Measurements from ENCODE around the gene CYP27A1. TPM values are rescaled to one million over a fixed set of nuclear protein-coding genes. Genes with fewer than 3 reads are reported as not detected.

CYP27A1 gene
- total RNA-seq, 1 experiment from 2014 or later, result 1.2 TPM

DNA sequence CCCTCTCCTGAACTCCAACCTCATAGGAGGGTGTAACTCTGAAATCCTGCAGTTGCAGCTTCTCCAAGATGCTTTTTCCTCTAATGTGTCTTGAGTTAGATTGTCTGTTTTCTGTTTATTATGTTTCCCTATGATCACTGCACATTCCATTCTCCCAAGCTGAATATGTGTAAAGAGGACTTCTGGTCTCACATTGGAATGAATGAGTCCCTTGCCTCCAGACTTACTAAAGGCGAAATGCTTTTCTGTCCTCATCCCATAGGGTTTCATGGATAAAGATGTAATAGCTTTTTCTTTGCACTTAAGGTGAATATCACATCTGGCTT, 35.5 kb upstream of the CYP27A1 start:
- Histone ChIP-seq H3K27me3 (replicated peaks; ENCODE audit: insufficient read depth, low read depth, low read length, poor library complexity) (no peaks in the 10 kb centered on the region), H3K9me3 (ENCODE audit: low read depth, low read length, poor library complexity, severe bottlenecking) (no peaks in the 10 kb centered on the region), H3K4me1 (ENCODE audit: insufficient read depth, low read length, poor library complexity, severe bottlenecking) (no peaks in the 10 kb centered on the region), H3K4me3 (ENCODE audit: low read depth, low read length, poor library complexity, severe bottlenecking) (no peak overlapping the region), H3K36me3 (ENCODE audit: insufficient read depth, low read length, poor library complexity, severe bottlenecking) (peaks cover 77% of the 10 kb centered on the region), H3K27ac (ENCODE audit: low read depth, low read length, poor library complexity, severe bottlenecking) (no peak overlapping the region)
- no peak for DNase-seq (ENCODE audit: low spot score)
- intact Hi-C loops (cut with micrococcal nuclease; ENCODE audit: unreplicated experiment), result no loop called here
- BruUV-seq (replicated peaks), result no TSS peak
- CTCF ChIA-PET, result no interaction called here
- no peak for TF ChIP-seq EZH2 (IDR thresholded peaks at IDR 0.05; ENCODE audit: borderline replicate concordance, low read depth, low read length, poor library complexity, severe bottlenecking)
- TF ChIP-seq, protein P1, sequence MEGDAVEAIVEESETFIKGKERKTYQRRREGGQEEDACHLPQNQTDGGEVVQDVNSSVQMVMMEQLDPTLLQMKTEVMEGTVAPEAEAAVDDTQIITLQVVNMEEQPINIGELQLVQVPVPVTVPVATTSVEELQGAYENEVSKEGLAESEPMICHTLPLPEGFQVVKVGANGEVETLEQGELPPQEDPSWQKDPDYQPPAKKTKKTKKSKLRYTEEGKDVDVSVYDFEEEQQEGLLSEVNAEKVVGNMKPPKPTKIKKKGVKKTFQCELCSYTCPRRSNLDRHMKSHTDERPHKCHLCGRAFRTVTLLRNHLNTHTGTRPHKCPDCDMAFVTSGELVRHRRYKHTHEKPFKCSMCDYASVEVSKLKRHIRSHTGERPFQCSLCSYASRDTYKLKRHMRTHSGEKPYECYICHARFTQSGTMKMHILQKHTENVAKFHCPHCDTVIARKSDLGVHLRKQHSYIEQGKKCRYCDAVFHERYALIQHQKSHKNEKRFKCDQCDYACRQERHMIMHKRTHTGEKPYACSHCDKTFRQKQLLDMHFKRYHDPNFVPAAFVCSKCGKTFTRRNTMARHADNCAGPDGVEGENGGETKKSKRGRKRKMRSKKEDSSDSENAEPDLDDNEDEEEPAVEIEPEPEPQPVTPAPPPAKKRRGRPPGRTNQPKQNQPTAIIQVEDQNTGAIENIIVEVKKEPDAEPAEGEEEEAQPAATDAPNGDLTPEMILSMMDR (conservative IDR thresholded peaks at IDR 0.05; ENCODE audit: low read depth, low read length), result no peak
- POLR2A ChIA-PET (ENCODE audit: low non-redundant PET), result no interaction called here

DNA sequence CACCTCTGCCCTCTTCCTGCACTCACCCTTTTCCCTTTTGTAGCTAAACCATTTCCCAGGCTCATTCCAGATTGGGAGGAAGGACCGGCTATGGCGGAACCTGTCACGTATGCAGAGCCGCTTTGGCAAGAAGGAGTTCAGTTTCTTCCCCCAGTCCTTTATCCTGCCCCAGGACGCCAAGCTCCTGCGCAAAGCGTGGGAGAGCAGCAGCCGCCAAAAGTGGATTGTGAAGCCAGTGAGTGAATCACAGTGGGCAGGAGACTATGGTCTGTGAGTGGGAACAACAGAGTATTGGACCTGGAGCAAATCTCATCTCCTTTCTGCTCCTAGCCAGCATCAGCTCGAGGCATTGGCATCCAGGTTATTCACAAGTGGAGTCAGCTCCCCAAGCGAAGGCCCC, 35.0 kb upstream of the CYP27A1 start:
- Histone ChIP-seq H3K4me3 (ENCODE audit: low read depth, low read length, poor library complexity, severe bottlenecking) (no peak overlapping the region), H3K4me1 (ENCODE audit: insufficient read depth, low read length, poor library complexity, severe bottlenecking) (no peaks in the 10 kb centered on the region), H3K27ac (ENCODE audit: low read depth, low read length, poor library complexity, severe bottlenecking) (no peak overlapping the region), H3K9me3 (ENCODE audit: low read depth, low read length, poor library complexity, severe bottlenecking) (no peaks in the 10 kb centered on the region), H3K27me3 (replicated peaks; ENCODE audit: insufficient read depth, low read depth, low read length, poor library complexity) (no peaks in the 10 kb centered on the region), H3K36me3 (ENCODE audit: insufficient read depth, low read length, poor library complexity, severe bottlenecking) (peaks cover 75% of the 10 kb centered on the region)
- no TSS peak for BruUV-seq (replicated peaks)
- ChIA-PET POLR2A (ENCODE audit: low non-redundant PET) (no interaction called here), CTCF (interaction anchor here (0.6 kb wide), 1 partner anchor 26 kb away, joined by 4 read pairs; no protein-coding TSS in a partner anchor)
- DNase-seq (ENCODE audit: low spot score), result no peak
- TF ChIP-seq, protein P1 (conservative IDR thresholded peaks at IDR 0.05; ENCODE audit: low read depth, low read length), result no peak
- TF ChIP-seq EZH2 (IDR thresholded peaks at IDR 0.05; ENCODE audit: borderline replicate concordance, low read depth, low read length, poor library complexity, severe bottlenecking), result no peak
- intact Hi-C loops (cut with micrococcal nuclease; ENCODE audit: unreplicated experiment), result no loop called here

DNA sequence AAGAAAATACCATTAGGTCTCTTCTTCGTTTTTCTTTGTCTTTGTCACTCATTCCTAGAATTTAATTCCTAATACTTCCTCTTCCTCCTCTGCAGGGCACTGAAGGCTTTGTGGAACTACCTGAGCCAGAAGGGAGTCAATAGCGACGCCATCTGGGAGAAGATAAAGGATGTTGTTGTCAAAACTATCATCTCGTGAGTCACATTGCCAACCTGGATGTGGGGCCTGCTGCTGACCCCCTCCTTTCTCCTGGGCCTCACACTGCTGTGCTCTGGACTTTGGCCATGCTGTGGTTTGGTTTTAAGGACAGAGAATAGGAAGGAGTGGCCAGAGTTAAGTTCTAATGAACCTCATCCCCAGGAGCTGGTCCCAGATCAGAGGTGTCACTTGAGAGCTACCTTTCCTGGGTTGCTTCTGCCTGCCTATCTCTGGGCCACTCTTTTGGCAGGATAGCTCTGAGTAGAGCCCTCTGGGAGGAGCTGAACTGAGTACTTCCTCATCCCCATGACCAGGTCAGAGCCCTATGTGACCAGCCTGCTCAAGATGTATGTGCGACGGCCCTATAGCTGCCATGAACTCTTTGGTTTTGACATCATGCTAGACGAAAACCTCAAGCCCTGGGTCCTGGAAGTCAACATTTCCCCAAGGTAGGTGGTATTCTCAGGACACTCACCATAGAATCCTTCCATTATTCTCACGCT, 33.1 kb upstream of the CYP27A1 start:
- POLR2A ChIA-PET (ENCODE audit: low non-redundant PET), result no interaction called here
- H3K4me1 ChIP-seq (ENCODE audit: insufficient read depth, low read length, poor library complexity, severe bottlenecking), result no peaks in the 10 kb centered on the region
- no peak overlapping the region for H3K27ac ChIP-seq (ENCODE audit: low read depth, low read length, poor library complexity, severe bottlenecking)
- no TSS peak for BruUV-seq (replicated peaks)
- no peak for TF ChIP-seq EZH2 (IDR thresholded peaks at IDR 0.05; ENCODE audit: borderline replicate concordance, low read depth, low read length, poor library complexity, severe bottlenecking)
- TF ChIP-seq, protein P1 (conservative IDR thresholded peaks at IDR 0.05; ENCODE audit: low read depth, low read length), result no peak
- CTCF ChIA-PET, result no interaction called here
- no peaks in the 10 kb centered on the region for H3K27me3 ChIP-seq (replicated peaks; ENCODE audit: insufficient read depth, low read depth, low read length, poor library complexity)
- peaks cover 87% of the 10 kb centered on the region for H3K36me3 ChIP-seq (ENCODE audit: insufficient read depth, low read length, poor library complexity, severe bottlenecking)
- intact Hi-C loops (cut with micrococcal nuclease; ENCODE audit: unreplicated experiment), result no loop called here
- no peak overlapping the region for H3K4me3 ChIP-seq (ENCODE audit: low read depth, low read length, poor library complexity, severe bottlenecking)
- no peaks in the 10 kb centered on the region for H3K9me3 ChIP-seq (ENCODE audit: low read depth, low read length, poor library complexity, severe bottlenecking)
- DNase-seq (ENCODE audit: low spot score), result no peak

All from A673 (cell line).